ENCODE data around the gene SCRN1.

- TF ChIP-seq POLR2A (IDR thresholded peaks at IDR 0.05) (no peak), CTCF (IDR thresholded peaks at IDR 0.05 in 4 of 5, conservative IDR thresholded peaks at IDR 0.05 in 1 of 5) (no peak)
Observed at GRCh38 chr7:30019960-30020359, 30.4 kb upstream of the SCRN1 start.
